NCI-H146 (cell line): Measurements from ENCODE around the gene PDXDC1.
"Not testable (repeated sequence)": the region's sequence is repeated elsewhere in the genome, so short reads cannot be mapped to it uniquely, and the experiment has no call there.

Source experiments
- DNase-seq: peaks from one replicate; lab custom pipeline; 2025; lab: John Stamatoyannopoulos, UW

The PDXDC1 gene

GRCh38 chr16:15016951-15017580 lies 42.2 kb downstream of the PDXDC1 start:
- peak; percentile 26 for DNase-seq

DNA sequence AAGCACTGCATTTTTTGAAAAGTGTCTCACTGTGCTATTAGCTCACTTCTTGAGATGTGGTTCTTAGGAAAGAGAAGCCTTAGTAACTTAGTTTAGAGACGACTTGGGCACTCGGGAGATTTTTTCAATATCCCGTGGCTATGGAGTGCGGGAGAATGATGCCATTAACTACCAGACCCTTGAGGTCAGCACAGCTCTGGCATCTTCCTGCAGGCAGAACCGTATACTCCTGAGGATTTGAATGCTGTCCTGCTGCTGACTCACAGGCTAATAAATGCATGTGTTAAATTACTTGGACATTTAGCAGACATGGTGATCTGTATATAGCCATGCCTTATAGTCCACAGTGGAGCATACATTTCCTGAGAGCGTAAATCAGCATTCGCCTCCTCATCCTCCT lies 46.6 kb downstream of the PDXDC1 start:
- not testable (repeated sequence) for DNase-seq

GRCh38 chr16:15022194-15022593 lies 47.4 kb downstream of the PDXDC1 start:
- peak; percentile 72 for DNase-seq

DNA sequence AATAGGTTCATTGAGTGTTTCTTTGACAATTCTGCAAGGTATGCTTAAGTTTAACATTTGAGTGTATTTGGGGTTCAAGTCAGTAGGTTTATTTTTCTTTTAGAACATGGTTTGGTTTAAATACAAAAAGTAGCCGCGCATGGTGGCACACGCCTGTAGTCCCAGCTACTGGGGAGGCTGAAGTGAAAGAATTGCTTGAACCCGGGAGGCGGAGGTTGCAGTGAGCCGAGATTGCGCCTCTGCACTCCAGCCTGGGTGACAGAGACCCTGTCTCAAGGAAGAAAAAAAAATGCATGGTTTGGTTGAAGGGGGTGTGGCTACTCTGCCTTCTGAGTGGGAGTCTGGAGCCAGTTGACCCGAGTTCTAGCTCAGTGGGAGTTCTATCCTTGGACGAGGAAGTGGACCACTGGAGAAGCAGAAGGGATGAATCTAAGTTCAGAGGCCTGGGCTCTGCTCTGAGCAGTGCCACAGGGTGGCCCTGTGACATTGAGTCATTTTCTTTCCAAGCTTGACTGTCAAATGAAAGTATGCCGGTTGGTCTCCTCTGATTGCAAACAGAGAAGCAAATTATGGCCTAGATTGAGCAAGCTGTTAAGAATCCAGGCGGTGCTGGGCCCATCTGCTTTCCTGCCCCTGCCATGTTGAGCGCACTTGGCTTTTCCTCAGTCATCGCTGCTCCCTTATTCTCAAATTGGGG lies 48.7 kb downstream of the PDXDC1 start:
- not testable (repeated sequence) for DNase-seq

DNA sequence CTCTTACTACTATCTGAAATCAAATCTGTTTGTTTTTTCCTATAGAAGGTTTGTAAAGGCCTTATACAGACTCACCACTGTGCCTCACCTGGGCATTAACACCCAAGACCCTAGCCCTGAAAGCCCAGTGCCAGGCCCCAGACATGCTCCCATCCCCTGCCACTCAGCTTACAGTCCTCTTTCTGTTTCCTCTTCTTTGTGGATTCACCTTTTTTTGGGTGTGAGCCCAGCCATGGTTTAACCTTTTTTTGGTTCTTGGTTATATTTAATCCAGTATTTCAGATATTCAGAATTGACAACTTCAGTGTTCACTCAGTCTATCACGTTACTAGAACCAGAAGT lies 50.0 kb downstream of the PDXDC1 start:
- DNase-seq, result not testable (repeated sequence)

GRCh38 chr16:15025234-15025951 lies 50.6 kb downstream of the PDXDC1 start:
- not testable (repeated sequence) for DNase-seq

DNA sequence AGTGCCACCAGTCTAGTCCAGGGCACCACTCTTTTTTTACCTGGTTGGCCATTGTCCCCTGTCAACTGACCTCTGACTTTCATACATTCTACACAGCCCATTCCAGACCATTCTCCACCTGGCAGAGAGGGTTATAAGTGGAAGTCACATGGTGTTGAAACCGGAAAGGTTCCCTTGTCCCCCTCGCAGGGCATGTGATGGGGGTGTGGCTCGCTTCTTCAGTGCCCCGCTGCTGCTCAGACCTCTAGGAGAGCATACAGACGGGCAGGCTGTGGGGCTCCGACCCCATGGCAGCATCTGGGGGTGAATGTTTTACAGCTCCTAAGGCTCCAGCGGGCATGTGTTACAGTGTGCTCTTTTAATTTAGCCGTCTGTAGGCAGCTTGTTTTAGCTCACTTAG lies 52.2 kb downstream of the PDXDC1 start:
- not testable (repeated sequence) for DNase-seq

- not testable (repeated sequence) for DNase-seq
Measured at GRCh38 chr16:15027503-15028344, 52.9 kb downstream of the PDXDC1 start.

DNA sequence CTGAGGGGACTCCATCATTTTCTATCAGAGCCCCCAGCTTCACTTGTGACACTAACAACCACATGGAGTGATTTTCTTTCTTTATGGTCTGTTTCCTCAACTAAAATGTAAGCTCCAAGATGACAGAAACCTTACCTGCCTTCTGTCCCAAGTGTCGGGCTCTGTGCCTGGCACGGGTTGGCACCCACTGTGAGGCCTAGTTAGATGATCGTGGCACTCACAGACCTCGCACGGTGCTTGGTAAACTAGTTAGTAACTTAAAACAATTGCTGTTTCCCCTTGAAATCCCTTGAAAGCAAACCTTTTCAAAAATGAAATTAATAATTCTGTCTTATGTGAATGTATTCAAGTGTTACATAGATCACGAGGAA lies 53.5 kb downstream of the PDXDC1 start:
- DNase-seq, result not testable (repeated sequence)

DNA sequence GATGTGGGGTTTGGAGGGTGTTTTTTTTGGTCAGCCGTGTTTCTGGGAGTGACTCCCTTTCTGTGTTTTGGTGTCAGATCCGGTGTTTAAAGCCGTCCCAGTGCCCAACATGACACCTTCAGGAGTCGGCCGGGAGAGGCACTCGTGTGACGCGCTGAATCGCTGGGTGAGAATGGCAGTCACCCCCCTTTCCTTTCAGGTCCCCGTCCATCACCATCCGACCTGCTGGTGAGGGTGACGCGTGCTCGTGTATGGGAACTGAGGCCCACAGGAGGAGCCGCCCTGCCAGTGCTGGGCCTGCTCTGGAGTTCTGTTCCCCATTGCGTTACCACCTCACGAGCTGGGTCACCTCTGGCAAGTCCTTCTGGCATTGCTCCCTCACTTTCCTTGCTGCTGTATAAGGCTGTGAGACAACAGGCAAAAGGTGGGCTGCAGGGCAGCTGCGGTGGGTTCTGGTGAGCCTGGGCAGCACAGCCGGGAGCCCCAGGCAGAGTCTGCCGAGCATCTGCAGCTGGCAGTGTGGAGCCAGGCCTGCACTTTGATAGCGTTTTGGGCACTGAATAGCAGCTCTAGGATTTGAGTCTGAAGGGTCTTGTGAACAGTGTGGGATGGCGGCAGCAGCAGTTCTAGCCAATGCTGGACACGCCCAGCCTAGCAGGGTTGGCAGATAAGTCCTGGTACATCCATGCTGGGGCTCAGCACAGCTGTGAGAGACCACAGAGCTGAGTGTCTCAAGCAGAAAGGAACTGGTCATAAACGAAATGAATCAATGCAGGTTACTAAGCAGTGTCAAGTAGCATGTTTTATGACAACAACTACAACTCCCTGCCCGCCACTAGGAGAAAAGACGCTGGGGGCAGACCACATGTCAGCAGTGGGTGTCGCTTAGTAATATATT lies 54.2 kb downstream of the PDXDC1 start:
- DNase-seq, result not testable (repeated sequence)

DNA sequence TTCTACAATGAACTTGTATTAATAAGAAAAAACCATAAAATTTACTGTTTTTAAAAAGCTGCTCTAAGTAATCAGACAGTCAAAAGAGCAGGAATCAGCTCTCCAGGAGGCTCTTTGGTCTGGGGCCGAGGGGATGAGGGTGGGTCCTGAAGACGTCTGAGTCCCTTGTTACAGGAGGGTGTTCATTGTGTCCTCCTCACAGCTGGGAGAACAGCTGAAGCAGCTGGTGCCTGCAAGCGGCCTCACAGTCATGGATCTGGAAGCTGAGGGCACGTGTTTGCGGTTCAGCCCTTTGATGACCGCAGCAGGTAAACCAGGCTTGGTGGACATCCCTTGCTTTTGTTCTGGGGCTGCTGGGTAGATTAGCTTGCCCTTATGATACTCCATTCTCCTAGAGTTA lies 54.9 kb downstream of the PDXDC1 start:
- DNase-seq, result not testable (repeated sequence)

DNA sequence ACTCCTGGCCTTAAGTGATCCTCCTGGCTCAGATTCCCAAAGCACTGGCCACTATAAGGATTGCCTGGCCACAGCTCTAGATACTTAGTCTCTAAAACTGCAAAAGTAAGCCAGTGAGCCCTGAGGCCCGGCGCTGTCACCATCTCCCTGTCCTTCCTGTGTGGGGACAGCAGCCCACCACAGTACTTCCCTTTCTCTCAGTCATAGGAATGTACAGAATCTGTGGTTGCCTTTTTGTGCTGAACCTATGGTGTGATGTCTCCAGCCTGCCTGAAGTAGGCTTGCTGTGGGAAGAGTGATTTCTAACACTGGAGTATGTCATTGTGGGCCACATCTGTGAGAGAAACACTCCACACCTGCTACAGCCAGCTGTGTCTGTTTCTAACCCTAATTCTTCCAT lies 56.4 kb downstream of the PDXDC1 start:
- no peak for DNase-seq

- no peak for DNase-seq
Measured at GRCh38 chr16:15031586-15031985, 56.8 kb downstream of the PDXDC1 start.

GRCh38 chr16:15032547-15033308 lies 57.9 kb downstream of the PDXDC1 start:
- no peak for DNase-seq

DNA sequence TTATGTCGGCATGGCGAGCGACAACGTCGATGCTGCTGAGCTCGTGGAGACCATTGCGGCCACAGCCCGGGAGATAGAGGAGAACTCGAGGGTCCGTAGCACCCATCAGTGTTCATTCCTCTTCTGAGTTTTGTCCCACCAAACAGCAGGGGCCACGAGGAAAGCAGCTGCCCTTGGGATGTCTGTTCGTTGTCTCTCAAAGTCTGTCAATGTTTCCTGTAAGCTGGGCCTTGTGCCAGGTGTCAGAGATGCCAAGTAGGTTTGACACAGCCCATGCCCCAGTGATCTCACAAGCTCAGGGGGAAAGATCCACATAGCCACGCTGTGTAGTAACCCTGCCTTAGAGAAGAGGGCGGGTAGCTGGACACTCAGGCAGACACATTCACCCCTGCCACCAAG lies 58.5 kb downstream of the PDXDC1 start:
- DNase-seq, result no peak

- DNase-seq, result no peak
Measured at GRCh38 chr16:15034266-15035162, 59.7 kb downstream of the PDXDC1 start.

GRCh38 chr16:15035163-15035729 lies 60.4 kb downstream of the PDXDC1 start:
- DNase-seq, result no peak

DNA sequence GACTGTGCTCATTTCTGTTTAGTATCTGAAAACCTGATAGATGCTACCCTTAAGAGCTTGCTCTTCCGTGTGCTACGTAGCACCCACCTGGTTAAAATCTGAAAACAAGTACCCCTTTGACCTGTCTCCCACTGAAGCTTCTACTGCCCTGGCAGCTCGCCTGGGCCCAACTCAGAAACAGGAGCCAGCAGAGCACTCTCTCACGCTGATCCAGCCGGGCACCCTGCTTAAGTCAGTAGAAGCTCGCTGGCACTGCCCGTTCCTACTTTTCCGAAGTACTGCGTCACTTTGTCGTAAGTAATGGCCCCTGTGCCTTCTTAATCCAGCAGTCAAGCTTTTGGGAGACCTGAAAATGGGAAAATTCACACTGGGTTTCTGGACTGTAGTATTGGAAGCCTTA lies 62.2 kb downstream of the PDXDC1 start:
- DNase-seq, result no peak

DNA sequence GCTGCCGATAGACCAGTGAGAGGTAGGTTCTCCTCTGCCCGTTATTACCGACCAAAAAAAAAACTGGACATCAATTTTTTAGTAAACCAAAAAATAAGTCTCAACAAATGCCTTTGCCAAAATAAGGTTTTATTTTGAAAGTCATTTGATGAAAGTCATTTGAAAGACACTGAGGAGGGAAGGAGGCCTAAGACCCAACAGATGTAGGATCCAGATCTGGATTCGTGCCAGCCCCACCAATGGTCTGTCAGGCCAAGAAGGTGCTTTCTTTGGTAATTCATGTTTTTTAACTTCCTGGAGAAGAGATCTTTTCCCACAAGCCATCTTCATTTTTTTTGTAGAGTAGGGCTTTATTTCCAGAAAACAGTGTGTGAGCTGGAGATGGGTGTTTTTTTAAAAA lies 62.9 kb downstream of the PDXDC1 start:
- DNase-seq, result no peak
